ENCODE measurements around the gene SMC3. TPM values are rescaled to one million over a fixed set of nuclear protein-coding genes. Genes with fewer than 3 reads are reported as not detected.

Gene SMC3
- total RNA-seq, 2 experiments from 2014 or later: 46.8 to 48.0 TPM

DNA sequence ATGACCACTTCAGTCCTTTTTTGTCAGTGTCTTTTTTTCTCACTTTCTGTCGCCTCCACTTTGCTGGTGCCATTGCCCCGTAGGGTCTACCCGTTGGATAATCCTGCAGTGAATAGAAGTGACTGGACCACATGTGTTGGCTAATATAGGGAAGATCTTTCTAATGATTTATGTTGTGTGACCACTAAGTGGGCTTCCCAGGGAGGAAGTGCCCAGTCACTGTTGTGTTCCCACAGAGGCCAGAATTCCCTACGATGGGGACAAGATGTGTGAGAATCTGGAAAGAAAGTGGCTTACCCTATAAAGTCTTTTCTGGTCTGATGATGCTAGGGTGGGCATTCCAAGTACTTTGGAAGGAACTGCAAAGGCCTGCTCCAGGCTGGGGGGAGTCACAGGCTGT is 28.4 kb upstream of the SMC3 start:
- intact Hi-C loops (cut with DNase I, micrococcal nuclease): loop anchor here in 1 of 2 experiments (5.0 kb wide), 1 partner anchor 37 kb away; no protein-coding TSS in a partner anchor
- DNase-seq (no peak), ATAC-seq (ENCODE audit: poor library complexity) (no peak)
- no peaks in the 10 kb centered on the region for H3K9me3 ChIP-seq (ENCODE audit: control insufficient read depth in 1 of 2, insufficient read depth in 1 of 2, low read length in 2 of 2)
- TF ChIP-seq, protein P1, sequence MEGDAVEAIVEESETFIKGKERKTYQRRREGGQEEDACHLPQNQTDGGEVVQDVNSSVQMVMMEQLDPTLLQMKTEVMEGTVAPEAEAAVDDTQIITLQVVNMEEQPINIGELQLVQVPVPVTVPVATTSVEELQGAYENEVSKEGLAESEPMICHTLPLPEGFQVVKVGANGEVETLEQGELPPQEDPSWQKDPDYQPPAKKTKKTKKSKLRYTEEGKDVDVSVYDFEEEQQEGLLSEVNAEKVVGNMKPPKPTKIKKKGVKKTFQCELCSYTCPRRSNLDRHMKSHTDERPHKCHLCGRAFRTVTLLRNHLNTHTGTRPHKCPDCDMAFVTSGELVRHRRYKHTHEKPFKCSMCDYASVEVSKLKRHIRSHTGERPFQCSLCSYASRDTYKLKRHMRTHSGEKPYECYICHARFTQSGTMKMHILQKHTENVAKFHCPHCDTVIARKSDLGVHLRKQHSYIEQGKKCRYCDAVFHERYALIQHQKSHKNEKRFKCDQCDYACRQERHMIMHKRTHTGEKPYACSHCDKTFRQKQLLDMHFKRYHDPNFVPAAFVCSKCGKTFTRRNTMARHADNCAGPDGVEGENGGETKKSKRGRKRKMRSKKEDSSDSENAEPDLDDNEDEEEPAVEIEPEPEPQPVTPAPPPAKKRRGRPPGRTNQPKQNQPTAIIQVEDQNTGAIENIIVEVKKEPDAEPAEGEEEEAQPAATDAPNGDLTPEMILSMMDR (IDR thresholded peaks at IDR 0.05): no peak
- H3K27me3 ChIP-seq (ENCODE audit: control insufficient read depth in 1 of 2, insufficient read depth in 2 of 2, low read length in 2 of 2): no peaks in the 10 kb centered on the region
- CTCF ChIA-PET: interaction anchor here (1.3 kb wide), 1 partner anchor 35 kb away, joined by 3 read pairs; no protein-coding TSS in a partner anchor
- POLR2A ChIA-PET: no interaction called here
- Mint-ChIP-seq H3K4me1 (ENCODE audit: low read depth) (peaks cover 14% of the 10 kb centered on the region), H3K27me3 (no peaks in the 10 kb centered on the region), H3K36me3 (ENCODE audit: low read depth) (no peaks in the 10 kb centered on the region), H3K9me3 (no peaks in the 10 kb centered on the region), H3K4me3 (no peak overlapping the region), H3K27ac (no peak overlapping the region)
- H3K4me3 ChIP-seq (ENCODE audit: low read length): no peak overlapping the region
- peaks cover 15% of the 10 kb centered on the region for H3K4me1 ChIP-seq (ENCODE audit: insufficient read depth, low read length)
- H3K36me3 ChIP-seq (ENCODE audit: insufficient read depth, low read length): no peaks in the 10 kb centered on the region
- no peak overlapping the region for H3K27ac ChIP-seq (ENCODE audit: low read depth in 1 of 2, low read length in 2 of 2)

DNA sequence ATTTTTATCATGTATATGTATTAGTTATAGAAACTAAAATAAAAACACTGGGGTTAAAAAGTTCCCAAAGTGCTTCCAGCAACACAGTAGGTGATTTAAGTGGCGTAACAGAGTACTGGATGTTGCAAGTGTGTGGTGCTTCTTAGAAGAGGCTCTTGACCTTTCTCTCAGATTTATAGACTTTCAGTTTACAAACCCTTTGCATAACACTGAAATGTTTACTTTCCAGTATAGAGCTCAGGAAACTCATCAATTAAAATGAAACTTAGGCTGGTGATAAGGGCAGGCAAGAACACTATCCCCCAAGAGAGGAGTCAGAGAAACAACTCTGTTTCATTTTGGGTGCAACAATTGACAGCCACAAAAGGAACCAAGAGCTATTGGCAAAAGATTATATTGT is 27.5 kb upstream of the SMC3 start:
- ChIA-PET CTCF (no interaction called here), POLR2A (interaction anchor here (1.4 kb wide), 1 partner anchor 235 kb away, joined by 6 read pairs; the partner anchor contains the start of gene SMNDC1)
- no peak overlapping the region for H3K4me3 Mint-ChIP-seq
- H3K9me3 ChIP-seq (ENCODE audit: control insufficient read depth in 1 of 2, insufficient read depth in 1 of 2, low read length in 2 of 2): no peaks in the 10 kb centered on the region
- intact Hi-C loops (cut with DNase I, micrococcal nuclease): loop anchor here in 1 of 2 experiments (10.0 kb wide), 1 partner anchor 315 kb away; no protein-coding TSS in a partner anchor
- no peaks in the 10 kb centered on the region for H3K36me3 Mint-ChIP-seq (ENCODE audit: low read depth)
- ATAC-seq (ENCODE audit: poor library complexity) (no peak), DNase-seq (no peak)
- TF ChIP-seq, protein P1 (IDR thresholded peaks at IDR 0.05): no peak
- no peak overlapping the region for H3K4me3 ChIP-seq (ENCODE audit: low read length)
- no peaks in the 10 kb centered on the region for H3K27me3 Mint-ChIP-seq
- no peak overlapping the region for H3K27ac ChIP-seq (ENCODE audit: low read depth in 1 of 2, low read length in 2 of 2)
- H3K27ac Mint-ChIP-seq: no peak overlapping the region
- no peaks in the 10 kb centered on the region for H3K27me3 ChIP-seq (ENCODE audit: control insufficient read depth in 1 of 2, insufficient read depth in 2 of 2, low read length in 2 of 2)
- H3K4me1 ChIP-seq (ENCODE audit: insufficient read depth, low read length): peaks cover 15% of the 10 kb centered on the region
- H3K9me3 Mint-ChIP-seq: no peaks in the 10 kb centered on the region
- peaks cover 11% of the 10 kb centered on the region for H3K4me1 Mint-ChIP-seq (ENCODE audit: low read depth)
- no peaks in the 10 kb centered on the region for H3K36me3 ChIP-seq (ENCODE audit: insufficient read depth, low read length)

GRCh38 chr10:110544958-110545537 is 22.4 kb upstream of the SMC3 start:
- Mint-ChIP-seq H3K27me3 (peaks cover 10% of the 10 kb centered on the region), H3K4me1 (ENCODE audit: low read depth) (peaks cover 6% of the 10 kb centered on the region), H3K36me3 (ENCODE audit: low read depth) (no peaks in the 10 kb centered on the region), H3K4me3 (no peak overlapping the region), H3K27ac (no peak overlapping the region), H3K9me3 (no peaks in the 10 kb centered on the region)
- Histone ChIP-seq H3K4me1 (ENCODE audit: insufficient read depth, low read length) (no peaks in the 10 kb centered on the region), H3K27me3 (ENCODE audit: control insufficient read depth in 1 of 2, insufficient read depth in 2 of 2, low read length in 2 of 2) (no peaks in the 10 kb centered on the region), H3K9me3 (ENCODE audit: control insufficient read depth in 1 of 2, insufficient read depth in 1 of 2, low read length in 2 of 2) (no peaks in the 10 kb centered on the region), H3K27ac (ENCODE audit: low read depth in 1 of 2, low read length in 2 of 2) (no peak overlapping the region), H3K4me3 (ENCODE audit: low read length) (no peak overlapping the region), H3K36me3 (ENCODE audit: insufficient read depth, low read length) (no peaks in the 10 kb centered on the region)
- CTCF ChIA-PET: interaction anchor here (1.2 kb wide), 1 partner anchor 191 kb away, joined by 5 read pairs; no protein-coding TSS in a partner anchor
- intact Hi-C loops (cut with DNase I, micrococcal nuclease): loop anchor here (5.0 to 10.0 kb wide), 4 partner anchors 43 to 663 kb away; no protein-coding TSS in a partner anchor
- ATAC-seq (ENCODE audit: poor library complexity): no peak
- TF ChIP-seq, protein P1 (IDR thresholded peaks at IDR 0.05): no peak
- POLR2A ChIA-PET: interaction anchor here (1.3 kb wide), 1 partner anchor 191 kb away, joined by 3 read pairs; no protein-coding TSS in a partner anchor
- no peak for DNase-seq
